ENCODE measurements around the gene ANO1. TPM values are rescaled to one million over a fixed set of nuclear protein-coding genes. Genes with fewer than 3 reads are reported as not detected.

ANO1 gene
- total RNA-seq, 1 experiment from 2014 or later, result 17.8 TPM

DNA sequence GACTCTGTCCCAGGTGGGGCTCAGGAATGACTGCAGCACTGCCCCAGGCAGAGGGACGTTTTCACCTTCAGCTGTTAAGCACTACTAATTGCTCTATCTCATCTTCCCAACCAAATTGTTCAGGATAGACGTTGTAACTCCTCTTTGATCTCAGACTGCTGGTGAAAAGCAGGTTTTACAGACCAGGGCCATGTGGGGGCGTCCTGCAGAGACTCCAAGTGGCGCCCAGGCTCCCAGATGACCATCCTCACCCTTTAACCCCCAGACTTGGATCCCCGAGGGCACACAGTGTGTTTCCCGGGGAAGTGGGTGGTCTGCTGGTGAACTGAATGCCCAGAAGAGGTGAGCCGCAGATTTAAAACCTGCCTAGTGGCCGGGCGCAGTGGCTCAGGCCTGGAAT is 148.8 kb downstream of the ANO1 start:
- Mint-ChIP-seq H3K36me3 (ENCODE audit: insufficient read depth, unreplicated experiment) (no peaks in the 10 kb centered on the region), H3K9me3 (ENCODE audit: low read depth, unreplicated experiment) (no peaks in the 10 kb centered on the region), H3K4me1 (ENCODE audit: low read depth, unreplicated experiment) (no peaks in the 10 kb centered on the region), H3K4me3 (ENCODE audit: low read depth, unreplicated experiment) (no peak overlapping the region), H3K27ac (ENCODE audit: unreplicated experiment) (no peak overlapping the region), H3K27me3 (ENCODE audit: unreplicated experiment) (no peaks in the 10 kb centered on the region)
- CTCF ChIA-PET, result no interaction called here
- peak; percentile 24 for DNase-seq
- no TSS peak for BruUV-seq (replicated peaks)
- intact Hi-C loops (cut with micrococcal nuclease; ENCODE audit: unreplicated experiment), result no loop called here
- TF ChIP-seq, protein P1, sequence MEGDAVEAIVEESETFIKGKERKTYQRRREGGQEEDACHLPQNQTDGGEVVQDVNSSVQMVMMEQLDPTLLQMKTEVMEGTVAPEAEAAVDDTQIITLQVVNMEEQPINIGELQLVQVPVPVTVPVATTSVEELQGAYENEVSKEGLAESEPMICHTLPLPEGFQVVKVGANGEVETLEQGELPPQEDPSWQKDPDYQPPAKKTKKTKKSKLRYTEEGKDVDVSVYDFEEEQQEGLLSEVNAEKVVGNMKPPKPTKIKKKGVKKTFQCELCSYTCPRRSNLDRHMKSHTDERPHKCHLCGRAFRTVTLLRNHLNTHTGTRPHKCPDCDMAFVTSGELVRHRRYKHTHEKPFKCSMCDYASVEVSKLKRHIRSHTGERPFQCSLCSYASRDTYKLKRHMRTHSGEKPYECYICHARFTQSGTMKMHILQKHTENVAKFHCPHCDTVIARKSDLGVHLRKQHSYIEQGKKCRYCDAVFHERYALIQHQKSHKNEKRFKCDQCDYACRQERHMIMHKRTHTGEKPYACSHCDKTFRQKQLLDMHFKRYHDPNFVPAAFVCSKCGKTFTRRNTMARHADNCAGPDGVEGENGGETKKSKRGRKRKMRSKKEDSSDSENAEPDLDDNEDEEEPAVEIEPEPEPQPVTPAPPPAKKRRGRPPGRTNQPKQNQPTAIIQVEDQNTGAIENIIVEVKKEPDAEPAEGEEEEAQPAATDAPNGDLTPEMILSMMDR (IDR thresholded peaks at IDR 0.05; ENCODE audit: unreplicated experiment), result no peak

DNA sequence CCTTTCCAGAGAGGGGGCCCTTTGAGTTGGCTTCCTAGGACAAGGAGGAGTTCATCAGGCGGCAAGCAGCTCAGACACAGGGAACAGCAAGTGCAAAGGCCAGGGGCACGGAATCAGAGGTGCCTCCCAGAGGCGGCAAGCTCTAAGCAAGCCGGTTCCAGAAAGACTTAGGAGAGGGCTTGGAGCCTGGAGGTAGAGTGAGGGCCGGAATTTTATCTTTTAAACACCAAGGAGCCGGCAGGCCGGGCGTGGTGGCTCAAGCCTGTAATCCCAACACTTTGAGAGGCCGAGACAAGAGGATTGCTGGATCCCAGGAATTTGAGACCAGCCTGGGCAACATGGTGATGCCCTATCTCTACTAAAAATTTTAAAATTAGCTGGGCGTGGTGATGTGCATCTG is 151.6 kb downstream of the ANO1 start:
- Mint-ChIP-seq H3K36me3 (ENCODE audit: insufficient read depth, unreplicated experiment) (peaks cover 6% of the 10 kb centered on the region), H3K4me1 (ENCODE audit: low read depth, unreplicated experiment) (peaks cover 15% of the 10 kb centered on the region), H3K27me3 (ENCODE audit: unreplicated experiment) (no peaks in the 10 kb centered on the region), H3K9me3 (ENCODE audit: low read depth, unreplicated experiment) (no peaks in the 10 kb centered on the region), H3K27ac (ENCODE audit: unreplicated experiment) (no peak overlapping the region), H3K4me3 (ENCODE audit: low read depth, unreplicated experiment) (no peak overlapping the region)
- TF ChIP-seq, protein P1 (IDR thresholded peaks at IDR 0.05; ENCODE audit: unreplicated experiment), result no peak
- BruUV-seq (replicated peaks), result no TSS peak
- no peak for DNase-seq
- intact Hi-C loops (cut with micrococcal nuclease; ENCODE audit: unreplicated experiment), result loop anchor here (5.0 kb wide), 1 partner anchor 43 kb away; the partner anchor contains the start of gene PPFIA1
- CTCF ChIA-PET, result no interaction called here

DNA sequence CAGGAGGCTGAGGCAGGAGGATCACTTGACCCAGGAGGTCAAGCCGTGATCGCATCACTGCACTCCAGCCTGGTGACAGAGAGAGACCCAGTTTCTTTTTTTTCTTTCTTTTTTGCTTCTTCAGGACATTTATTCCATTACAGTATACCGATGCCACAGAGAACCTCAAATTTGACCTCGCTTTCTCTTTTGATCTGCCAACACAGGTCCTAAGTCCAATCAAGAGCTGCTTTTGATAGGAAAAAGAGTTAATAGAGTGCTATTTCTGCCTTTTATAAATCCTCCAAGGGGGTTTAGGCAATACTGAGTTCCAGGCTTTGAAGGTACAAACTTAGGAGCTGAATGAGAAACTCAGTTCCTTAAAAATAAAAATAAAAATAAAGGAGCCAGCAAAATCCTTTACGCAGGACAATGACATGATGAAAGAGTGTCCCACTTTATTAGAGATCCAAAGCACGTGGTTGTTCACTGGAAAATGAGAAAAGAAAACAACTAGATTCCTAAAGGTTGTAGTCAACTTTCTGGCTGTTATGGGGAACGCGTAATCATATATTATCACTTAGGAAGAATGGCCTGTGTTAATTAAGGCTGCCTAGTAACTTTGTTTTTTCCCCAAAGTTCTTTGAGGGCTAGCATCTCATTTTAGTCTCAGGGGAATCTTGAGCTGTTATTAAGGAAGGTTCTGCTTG is 152.2 kb downstream of the ANO1 start:
- H3K27me3 Mint-ChIP-seq (ENCODE audit: unreplicated experiment), result no peaks in the 10 kb centered on the region
- intact Hi-C loops (cut with micrococcal nuclease; ENCODE audit: unreplicated experiment), result loop anchor here (5.0 kb wide), 1 partner anchor 42 kb away; the partner anchor contains the start of gene PPFIA1
- H3K36me3 Mint-ChIP-seq (ENCODE audit: insufficient read depth, unreplicated experiment), result peaks cover 6% of the 10 kb centered on the region
- no peak for DNase-seq
- H3K4me3 Mint-ChIP-seq (ENCODE audit: low read depth, unreplicated experiment), result no peak overlapping the region
- CTCF ChIA-PET, result interaction anchor here (0.6 kb wide), 1 partner anchor 209 kb away, joined by 3 read pairs; no protein-coding TSS in a partner anchor
- TF ChIP-seq, protein P1 (IDR thresholded peaks at IDR 0.05; ENCODE audit: unreplicated experiment), result no peak
- H3K9me3 Mint-ChIP-seq (ENCODE audit: low read depth, unreplicated experiment), result no peaks in the 10 kb centered on the region
- no TSS peak for BruUV-seq (replicated peaks)
- peaks cover 15% of the 10 kb centered on the region for H3K4me1 Mint-ChIP-seq (ENCODE audit: low read depth, unreplicated experiment)
- H3K27ac Mint-ChIP-seq (ENCODE audit: unreplicated experiment), result no peak overlapping the region

DNA sequence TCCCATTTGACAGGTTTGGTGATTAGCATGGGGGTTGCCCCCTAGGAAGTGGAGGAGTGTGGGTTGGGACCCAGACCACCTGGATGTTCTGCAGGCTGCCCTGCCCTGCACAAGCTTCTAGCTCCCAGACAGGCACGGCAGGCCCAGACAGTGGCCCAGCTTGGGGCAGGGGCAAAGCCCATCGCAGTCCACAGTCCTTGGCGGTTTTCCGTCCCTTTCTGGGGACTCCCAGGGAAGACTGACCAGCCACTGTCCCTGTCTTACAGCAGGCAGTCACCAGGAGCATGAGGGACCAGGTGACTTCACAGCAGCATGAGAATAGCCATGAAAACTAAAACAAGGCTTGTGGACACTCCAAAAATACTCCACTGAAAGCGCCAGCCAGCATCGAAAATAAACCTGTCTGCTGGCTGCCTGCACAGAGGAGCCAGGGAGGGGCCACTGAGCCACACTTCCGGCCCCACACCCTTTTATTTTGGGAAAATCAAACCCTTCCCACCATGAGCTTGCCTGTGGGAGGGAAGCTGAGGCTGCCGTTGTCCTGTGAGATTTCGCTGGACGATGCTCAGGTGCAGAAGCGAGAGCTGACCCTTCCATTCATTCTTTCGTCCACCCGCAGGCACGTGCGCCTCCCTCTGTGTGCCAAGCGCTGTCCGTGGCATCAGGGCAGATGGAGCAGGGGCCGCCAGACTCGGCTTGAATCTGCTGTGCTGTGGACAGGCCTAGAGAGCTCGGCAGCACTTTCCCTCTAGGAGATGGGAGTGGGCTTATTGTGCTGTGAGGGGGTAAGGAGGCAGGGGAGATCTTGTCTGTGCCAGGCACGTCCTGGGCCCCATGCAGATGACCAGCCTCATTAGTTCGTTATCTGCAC is 153.0 kb downstream of the ANO1 start:
- intact Hi-C loops (cut with micrococcal nuclease; ENCODE audit: unreplicated experiment), result loop anchor here (5.0 kb wide), 1 partner anchor 41 kb away; the partner anchor contains the start of gene PPFIA1
- CTCF ChIA-PET, result interaction anchor here (0.6 kb wide), 1 partner anchor 210 kb away, joined by 3 read pairs; no protein-coding TSS in a partner anchor

More for the DNA sequence above, 153.0 kb downstream of the ANO1 start:
- Mint-ChIP-seq H3K36me3 (ENCODE audit: insufficient read depth, unreplicated experiment) (peaks cover 6% of the 10 kb centered on the region), H3K9me3 (ENCODE audit: low read depth, unreplicated experiment) (no peaks in the 10 kb centered on the region), H3K27ac (ENCODE audit: unreplicated experiment) (no peak overlapping the region), H3K4me1 (ENCODE audit: low read depth, unreplicated experiment) (peaks cover 15% of the 10 kb centered on the region), H3K27me3 (ENCODE audit: unreplicated experiment) (no peaks in the 10 kb centered on the region), H3K4me3 (ENCODE audit: low read depth, unreplicated experiment) (no peak overlapping the region)
- no peak for DNase-seq
- BruUV-seq (replicated peaks), result no TSS peak
- TF ChIP-seq, protein P1 (IDR thresholded peaks at IDR 0.05; ENCODE audit: unreplicated experiment), result no peak
